Activated CD4-positive, alpha-beta T cell treated with anti-CD3 and anti-CD28 coated beads for 1 hour (primary cell): ENCODE measurements around the gene PTCD2.
"Not testable (repeated sequence)": the region's sequence is repeated elsewhere in the genome, so short reads cannot be mapped to it uniquely, and the experiment has no call there.

Experiments
- DNase-seq: peaks from one replicate; pipeline ENCODE4 v3.0.0-alpha.2; 2020

PTCD2 gene

GRCh38 chr5:72298136-72298535 lies 22.0 kb upstream of the PTCD2 start:
- DNase-seq = not testable (repeated sequence)

GRCh38 chr5:72298711-72299110 lies 21.5 kb upstream of the PTCD2 start:
- DNase-seq = no peak

GRCh38 chr5:72300590-72301339 lies 19.4 kb upstream of the PTCD2 start:
- no peak for DNase-seq

- no peak for DNase-seq
Observed at GRCh38 chr5:72301557-72301956, 18.6 kb upstream of the PTCD2 start.

GRCh38 chr5:72302171-72302570 lies 18.0 kb upstream of the PTCD2 start:
- DNase-seq = no peak

- DNase-seq = no peak
Observed at GRCh38 chr5:72305194-72306142, 14.7 kb upstream of the PTCD2 start.

GRCh38 chr5:72307573-72307967 lies 12.6 kb upstream of the PTCD2 start:
- no peak for DNase-seq

GRCh38 chr5:72307968-72308852 lies 12.0 kb upstream of the PTCD2 start:
- peak; percentile 93 for DNase-seq

GRCh38 chr5:72308853-72309191 lies 11.4 kb upstream of the PTCD2 start:
- no peak for DNase-seq

- DNase-seq = no peak
Observed at GRCh38 chr5:72313141-72313540, 7.0 kb upstream of the PTCD2 start.

GRCh38 chr5:72314571-72315172 lies 5.5 kb upstream of the PTCD2 start:
- no peak for DNase-seq

GRCh38 chr5:72319435-72319975 lies 668 bp upstream of the PTCD2 start:
- not testable (repeated sequence) for DNase-seq

- no peak for DNase-seq
Observed at GRCh38 chr5:72324189-72324825, 4.1 kb downstream of the PTCD2 start.

- no peak for DNase-seq
Observed at GRCh38 chr5:72325566-72326305, 5.6 kb downstream of the PTCD2 start.

- no peak for DNase-seq
Observed at GRCh38 chr5:72326306-72326649, 6.1 kb downstream of the PTCD2 start.

- DNase-seq = no peak
Observed at GRCh38 chr5:72328172-72328571, 8.0 kb downstream of the PTCD2 start.

- no peak for DNase-seq
Observed at GRCh38 chr5:72330712-72331111, 10.5 kb downstream of the PTCD2 start.

GRCh38 chr5:72337159-72337558 lies 17.0 kb downstream of the PTCD2 start:
- no peak for DNase-seq

- DNase-seq = no peak
Observed at GRCh38 chr5:72338689-72339209, 18.6 kb downstream of the PTCD2 start.

GRCh38 chr5:72346398-72346797 lies 26.2 kb downstream of the PTCD2 start:
- no peak for DNase-seq

- no peak for DNase-seq
Observed at GRCh38 chr5:72347801-72348308, 27.7 kb downstream of the PTCD2 start.
